RWPE1 (cell line): ENCODE results near the gene PLCH1.

Experiments used
- CTCF ChIA-PET: fragments of 350-600 bp; sonication (Branson Sonifier 250); formaldehyde crosslinking; extraction: SDS; loops from one replicate; lab custom pipeline; 2021; lab: Yijun Ruan, JAX
- POLR2A ChIA-PET: fragments of 400-600 bp; formaldehyde crosslinking; extraction: SDS; loops from one replicate; lab custom pipeline; 2020; ENCODE audit warnings: antibody characterized with exemption; ENCODE audit not compliant: low non-redundant PET; lab: Yijun Ruan, JAX
- DNase-seq: peaks from one replicate; pipeline ENCODE4 v3.0.0; 2012; ENCODE audit warnings: low spot score
- H3K27ac ChIP-seq: fragments of 450-650 bp; 2 replicates; pipeline ENCODE4 v1.5.1; 2017
- CTCF ChIP-seq: fragments of 450-650 bp; conservative IDR thresholded peaks from 2 replicates; pipeline ENCODE4 v1.5.1; 2017; ENCODE audit warnings: low read depth, mild to moderate bottlenecking

Gene PLCH1

GRCh38 chr3:155741603-155742002, 3.3 kb downstream of the PLCH1 start:
- no peak overlapping the region for H3K27ac ChIP-seq
- ChIA-PET POLR2A (no interaction called here), CTCF (no interaction called here)
- TF ChIP-seq CTCF, result no peak
- DNase-seq, result no peak

GRCh38 chr3:155741101-155741500, 3.8 kb downstream of the PLCH1 start:
- no peak for TF ChIP-seq CTCF
- POLR2A ChIA-PET, result no interaction called here
- no peak for DNase-seq
- H3K27ac ChIP-seq, result no peak overlapping the region
- CTCF ChIA-PET, result no interaction called here

- CTCF ChIA-PET, result no interaction called here
- H3K27ac ChIP-seq, result no peak overlapping the region
- POLR2A ChIA-PET, result no interaction called here
- no peak for TF ChIP-seq CTCF
- DNase-seq, result no peak
These were observed 5.7 kb downstream of the PLCH1 start for GRCh38 chr3:155739154-155739553.

- no peak overlapping the region for H3K27ac ChIP-seq
- CTCF ChIA-PET, result no interaction called here
- no peak for TF ChIP-seq CTCF
- DNase-seq, result no peak
- POLR2A ChIA-PET, result no interaction called here
These were observed 6.2 kb downstream of the PLCH1 start for GRCh38 chr3:155738580-155739076.

GRCh38 chr3:155737844-155738460, 6.9 kb downstream of the PLCH1 start:
- no peak for DNase-seq
- POLR2A ChIA-PET, result no interaction called here
- CTCF ChIA-PET, result no interaction called here
- no peak for TF ChIP-seq CTCF
- H3K27ac ChIP-seq, result no peak overlapping the region

- POLR2A ChIA-PET, result no interaction called here
- CTCF ChIA-PET, result interaction anchor here (0.6 kb wide), 1 partner anchor 1233 kb away, joined by 3 read pairs; no protein-coding TSS in a partner anchor
- H3K27ac ChIP-seq, result no peak overlapping the region
- no peak for TF ChIP-seq CTCF
- no peak for DNase-seq
These were observed 8.5 kb downstream of the PLCH1 start for GRCh38 chr3:155736381-155736780.
